HG02571 (cell line): ENCODE data around the gene DENND1A.
"Not testable (repeated sequence)": the region's sequence is repeated elsewhere in the genome, so short reads cannot be mapped to it uniquely, and the experiment has no call there.

ENCODE experiments used
- ATAC-seq: cut with Tn5 transposase; IDR thresholded peaks from one replicate; pipeline ENCODE4 v1.9.1; 2021; ENCODE audit warnings: mild to moderate bottlenecking, moderate library complexity; ENCODE audit not compliant: unreplicated experiment

The DENND1A gene

GRCh38 chr9:123825342-123826060 lies 104.4 kb downstream of the DENND1A start:
- ATAC-seq, result no peak

- ATAC-seq, result no peak
These were observed 106.6 kb downstream of the DENND1A start for GRCh38 chr9:123823194-123823947.

GRCh38 chr9:123821619-123822018 lies 108.3 kb downstream of the DENND1A start:
- ATAC-seq, result no peak

GRCh38 chr9:123820139-123820538 lies 109.8 kb downstream of the DENND1A start:
- ATAC-seq, result no peak

GRCh38 chr9:123816817-123817472 lies 113.0 kb downstream of the DENND1A start:
- ATAC-seq, result no peak

GRCh38 chr9:123815856-123816255 lies 114.1 kb downstream of the DENND1A start:
- not testable (repeated sequence) for ATAC-seq

GRCh38 chr9:123814496-123814895 lies 115.4 kb downstream of the DENND1A start:
- no peak for ATAC-seq

- no peak for ATAC-seq
These were observed 116.9 kb downstream of the DENND1A start for GRCh38 chr9:123812984-123813383.

- no peak for ATAC-seq
These were observed 122.7 kb downstream of the DENND1A start for GRCh38 chr9:123807251-123807650.

GRCh38 chr9:123806829-123807228 lies 123.1 kb downstream of the DENND1A start:
- no peak for ATAC-seq

GRCh38 chr9:123798195-123798594 lies 131.7 kb downstream of the DENND1A start:
- ATAC-seq, result no peak

GRCh38 chr9:123796618-123797484 lies 133.1 kb downstream of the DENND1A start:
- ATAC-seq, result no peak

- no peak for ATAC-seq
These were observed 133.8 kb downstream of the DENND1A start for GRCh38 chr9:123796094-123796493.

GRCh38 chr9:123795336-123795735 lies 134.6 kb downstream of the DENND1A start:
- ATAC-seq, result no peak

GRCh38 chr9:123792501-123792900 lies 137.4 kb downstream of the DENND1A start:
- no peak for ATAC-seq

- ATAC-seq, result no peak
These were observed 140.2 kb downstream of the DENND1A start for GRCh38 chr9:123789554-123790292.

GRCh38 chr9:123787416-123787815 lies 142.5 kb downstream of the DENND1A start:
- no peak for ATAC-seq

GRCh38 chr9:123784518-123784917 lies 145.4 kb downstream of the DENND1A start:
- ATAC-seq, result no peak

GRCh38 chr9:123778232-123778902 lies 151.6 kb downstream of the DENND1A start:
- ATAC-seq, result no peak
